Mesenchymal stem cell (in vitro differentiated cells and primary cell): ENCODE data around the gene IKZF1.

ENCODE experiments used
- DNase-seq: peaks from one replicate; pipeline ENCODE4 v3.0.0-alpha.2; 2013
- H2AFZ ChIP-seq: one replicate; pipeline ENCODE4 v1.6.1; 2013; ENCODE audit warnings: low read depth, mild to moderate bottlenecking, control low read depth, inconsistent platforms, low read length, moderate library complexity
- H2AK5ac ChIP-seq: 2 replicates; pipeline ENCODE4 v1.6.1; 2013; ENCODE audit warnings: low read length, moderate library complexity, mild to moderate bottlenecking, inconsistent platforms; ENCODE audit not compliant: severe bottlenecking
- H2BK120ac ChIP-seq: one replicate; pipeline ENCODE4 v1.6.1; 2013; ENCODE audit warnings: low read depth, mild to moderate bottlenecking, inconsistent platforms, low read length, moderate library complexity
- H2BK12ac ChIP-seq, 2 experiments: one replicate each; pipeline ENCODE4 v1.6.1; 2013; ENCODE audit warnings: inconsistent platforms in 2 of 2, low read length in 2 of 2, mild to moderate bottlenecking in 2 of 2, moderate library complexity in 2 of 2, control low read depth in 1 of 2
- H2BK15ac ChIP-seq: one replicate; pipeline ENCODE4 v1.6.1; 2013; ENCODE audit warnings: mild to moderate bottlenecking, low read depth, inconsistent platforms; ENCODE audit not compliant: poor library complexity, severe bottlenecking
- H2BK5ac ChIP-seq: 2 replicates; pipeline ENCODE4 v1.6.1; 2013; ENCODE audit warnings: low read depth, mild to moderate bottlenecking, low read length, control low read depth, inconsistent platforms; ENCODE audit not compliant: poor library complexity, severe bottlenecking
- H3K14ac ChIP-seq, 2 experiments: one replicate each; pipeline ENCODE4 v1.6.1; 2013; ENCODE audit warnings: inconsistent platforms in 2 of 2, low read length in 2 of 2, control low read depth in 1 of 2, mild to moderate bottlenecking in 1 of 2, moderate library complexity in 1 of 2
- H3K18ac ChIP-seq, 2 experiments: one replicate each; pipeline ENCODE4 v1.6.1; 2013; ENCODE audit warnings: inconsistent platforms in 2 of 2, low read length in 2 of 2, control low read depth in 1 of 2, low read depth in 1 of 2, mild to moderate bottlenecking in 1 of 2
- H3K23ac ChIP-seq, 2 experiments: one replicate each; pipeline ENCODE4 v1.6.1; 2013; ENCODE audit warnings: inconsistent platforms in 2 of 2, low read length in 2 of 2, mild to moderate bottlenecking in 2 of 2, moderate library complexity in 2 of 2, control low read depth in 1 of 2
- H3K27ac ChIP-seq: 2 replicates; pipeline ENCODE4 v1.5.1; 2013; ENCODE audit warnings: mild to moderate bottlenecking, moderate library complexity, low read length, control low read depth, inconsistent platforms; ENCODE audit not compliant: poor library complexity, severe bottlenecking
- H3K27me3 ChIP-seq, 2 experiments: 2 replicates each; pipeline versions ENCODE4 v1.6.1 to v1.7.0; 2013; ENCODE audit warnings: low read length in 2 of 2, mild to moderate bottlenecking in 2 of 2, moderate library complexity in 2 of 2, control low read depth in 1 of 2, inconsistent platforms in 1 of 2; ENCODE audit not compliant: control insufficient read depth in 1 of 2, insufficient read depth in 1 of 2
- H3K36me3 ChIP-seq, 2 experiments: 2 replicates each; pipeline versions ENCODE4 v1.6.1 to v1.7.0; 2013; ENCODE audit warnings: low read length in 2 of 2, control low read depth in 1 of 2, inconsistent platforms in 1 of 2, low read depth in 1 of 2, mild to moderate bottlenecking in 1 of 2; ENCODE audit not compliant: insufficient read depth in 2 of 2, control insufficient read depth in 1 of 2
- H3K4ac ChIP-seq, 2 experiments: one replicate each; pipeline ENCODE4 v1.6.1; 2013; ENCODE audit warnings: inconsistent platforms in 2 of 2, low read length in 2 of 2, mild to moderate bottlenecking in 2 of 2, moderate library complexity in 2 of 2, control low read depth in 1 of 2, low read depth in 1 of 2
- H3K4me1 ChIP-seq: 2 replicates; pipeline ENCODE4 v1.6.1; 2013; ENCODE audit warnings: low read depth, low read length, control low read depth; ENCODE audit not compliant: control insufficient read depth, insufficient read depth
- H3K4me2 ChIP-seq: 2 replicates; pipeline ENCODE4 v1.6.1; 2013; ENCODE audit warnings: low read length, mild to moderate bottlenecking, inconsistent platforms; ENCODE audit not compliant: poor library complexity, severe bottlenecking
- H3K4me3 ChIP-seq, 2 experiments: 2 replicates each; pipeline versions ENCODE4 v1.5.1 to v1.7.0; 2013; ENCODE audit warnings: low read length in 2 of 2, mild to moderate bottlenecking in 2 of 2, control low read depth in 1 of 2, low read depth in 1 of 2; ENCODE audit not compliant: insufficient read depth in 1 of 2
- H3K79me1 ChIP-seq: replicated peaks from 2 replicates; pipeline ENCODE4 v1.6.1; 2013; ENCODE audit warnings: mild to moderate bottlenecking, control low read depth, low read length, inconsistent platforms; ENCODE audit not compliant: poor library complexity, severe bottlenecking
- H3K9ac ChIP-seq: 2 replicates; pipeline ENCODE4 v1.7.0; 2013; ENCODE audit warnings: mild to moderate bottlenecking, low read length, moderate library complexity
- H3K9me3 ChIP-seq: 2 replicates; pipeline ENCODE4 v1.7.0; 2013; ENCODE audit warnings: mild to moderate bottlenecking, low read length; ENCODE audit not compliant: control insufficient read depth
- H4K8ac ChIP-seq: one replicate; pipeline ENCODE4 v1.6.1; 2013; ENCODE audit warnings: inconsistent platforms, mild to moderate bottlenecking, low read length, moderate library complexity
- H4K91ac ChIP-seq: one replicate; pipeline ENCODE4 v1.6.1; 2013; ENCODE audit warnings: mild to moderate bottlenecking, low read length, inconsistent platforms
- WGBS: methylation state at CpG from one replicate; pipeline ENCODE4 v1.1.7; 2013; ENCODE audit warnings: mixed read lengths; 5-methylcytosine and 5-hydroxymethylcytosine counted together

The IKZF1 gene

DNA sequence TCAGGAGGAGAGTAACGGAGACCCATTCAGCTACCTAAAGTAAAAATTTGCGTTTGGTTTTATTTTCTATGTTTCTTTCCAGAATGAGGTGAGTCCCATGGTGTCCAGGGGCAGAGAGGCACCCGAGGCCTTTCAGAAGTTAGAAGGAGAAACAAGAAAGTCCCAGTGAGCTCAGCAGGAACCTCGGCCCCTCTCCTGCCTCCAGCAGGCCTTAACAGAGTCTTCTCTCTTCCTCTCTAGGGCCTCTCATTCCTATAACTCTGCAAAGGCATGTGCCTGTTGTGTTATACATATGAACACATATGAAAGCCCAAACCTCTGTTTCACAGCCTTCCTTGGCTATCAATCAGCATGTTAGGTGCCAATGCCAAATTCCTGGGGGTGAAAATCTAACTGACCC, 20.8 kb upstream of the IKZF1 start:
- Histone ChIP-seq H3K27ac (no peak overlapping the region), H3K9me3 (no peaks in the 10 kb centered on the region), H3K18ac (no peak overlapping the region), H2AK5ac (no peak overlapping the region), H3K23ac (no peak overlapping the region), H3K9ac (no peak overlapping the region), H2BK12ac (no peak overlapping the region), H2BK15ac (no peak overlapping the region), H4K91ac (no peak overlapping the region), H2BK5ac (no peak overlapping the region), H2BK120ac (no peak overlapping the region), H3K4ac (no peak overlapping the region), H3K14ac (no peak overlapping the region), H3K4me3 (no peak overlapping the region), H4K8ac (no peak overlapping the region), H3K79me1 (no peaks in the 10 kb centered on the region), H2AFZ (no peak overlapping the region), H3K27me3 (no peaks in the 10 kb centered on the region), H3K36me3 (no peaks in the 10 kb centered on the region), H3K4me2 (no peak overlapping the region), H3K4me1 (no peaks in the 10 kb centered on the region)
- WGBS: 82% methylated on average over 4 of the region's 4 CpGs
- no peak for DNase-seq

DNA sequence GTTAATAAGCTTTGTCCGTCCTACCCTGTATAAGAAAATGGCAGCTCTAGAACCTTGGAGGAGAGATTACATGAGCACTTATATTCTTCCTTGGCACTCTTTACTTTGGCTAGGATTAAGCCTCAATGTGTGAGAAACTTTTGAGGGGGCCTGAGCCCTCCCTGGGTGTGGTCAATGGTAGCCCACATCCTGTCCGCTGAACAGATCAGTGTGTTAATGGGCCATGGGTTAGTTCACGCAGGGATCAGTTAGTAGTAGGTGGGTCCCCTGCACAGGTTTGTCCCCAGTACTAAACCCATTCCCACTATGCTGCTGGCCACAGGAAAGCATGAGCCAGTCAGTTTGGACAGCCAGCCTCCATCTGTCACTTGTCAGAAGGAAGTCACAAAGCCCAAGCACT, 20.2 kb upstream of the IKZF1 start:
- no peak overlapping the region for H3K14ac ChIP-seq
- no peak for DNase-seq
- no peak overlapping the region for H2AFZ ChIP-seq
- H3K4me3 ChIP-seq: no peak overlapping the region
- no peaks in the 10 kb centered on the region for H3K79me1 ChIP-seq
- no peak overlapping the region for H2BK12ac ChIP-seq
- no peak overlapping the region for H4K91ac ChIP-seq
- H2BK15ac ChIP-seq: no peak overlapping the region
- H4K8ac ChIP-seq: no peak overlapping the region
- no peak overlapping the region for H3K4me2 ChIP-seq
- H3K9ac ChIP-seq: no peak overlapping the region
- no peak overlapping the region for H3K23ac ChIP-seq
- H3K18ac ChIP-seq: no peak overlapping the region
- H2BK5ac ChIP-seq: no peak overlapping the region
- no peaks in the 10 kb centered on the region for H3K9me3 ChIP-seq
- no peak overlapping the region for H3K4ac ChIP-seq
- 92% methylated on average over 3 of the region's 3 CpGs for WGBS
- no peaks in the 10 kb centered on the region for H3K4me1 ChIP-seq
- no peak overlapping the region for H3K27ac ChIP-seq
- H2AK5ac ChIP-seq: no peak overlapping the region
- H3K27me3 ChIP-seq: no peaks in the 10 kb centered on the region
- H3K36me3 ChIP-seq: no peaks in the 10 kb centered on the region
- no peak overlapping the region for H2BK120ac ChIP-seq

DNA sequence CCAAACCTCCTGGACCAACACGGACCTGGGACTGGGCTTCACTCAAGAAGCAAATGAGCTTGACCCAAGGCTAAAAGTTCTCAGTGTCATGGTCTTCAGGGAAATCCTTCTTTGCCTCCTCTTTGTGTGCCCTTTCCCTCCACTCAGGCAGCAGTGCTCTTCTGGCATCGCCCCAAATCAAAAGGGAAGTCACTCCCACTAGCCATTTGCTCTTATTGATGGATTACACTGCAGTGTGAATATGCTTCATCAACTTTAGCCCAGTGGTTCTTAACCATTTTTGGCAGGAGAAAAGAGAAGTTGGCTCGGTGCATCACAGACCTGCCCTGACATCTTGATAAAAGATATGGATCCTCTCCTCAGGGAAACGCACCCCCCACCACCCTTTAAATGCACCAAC, 19.2 kb upstream of the IKZF1 start:
- no peak overlapping the region for H4K91ac ChIP-seq
- H2AFZ ChIP-seq: no peak overlapping the region
- H3K4me1 ChIP-seq: no peaks in the 10 kb centered on the region
- H3K27me3 ChIP-seq: no peaks in the 10 kb centered on the region
- WGBS: 64% methylated on average over 3 of the region's 4 CpGs
- no peak overlapping the region for H3K18ac ChIP-seq
- H3K27ac ChIP-seq: no peak overlapping the region
- DNase-seq: no peak
- no peak overlapping the region for H3K4me2 ChIP-seq
- H3K9me3 ChIP-seq: no peaks in the 10 kb centered on the region
- H3K79me1 ChIP-seq: no peaks in the 10 kb centered on the region
- no peak overlapping the region for H3K9ac ChIP-seq
- H4K8ac ChIP-seq: no peak overlapping the region
- no peak overlapping the region for H3K4ac ChIP-seq
- no peak overlapping the region for H2BK15ac ChIP-seq
- H2BK12ac ChIP-seq: no peak overlapping the region
- no peak overlapping the region for H3K23ac ChIP-seq
- H2BK120ac ChIP-seq: no peak overlapping the region
- no peak overlapping the region for H3K4me3 ChIP-seq
- H3K14ac ChIP-seq: no peak overlapping the region
- H2BK5ac ChIP-seq: no peak overlapping the region
- no peaks in the 10 kb centered on the region for H3K36me3 ChIP-seq
- no peak overlapping the region for H2AK5ac ChIP-seq

DNA sequence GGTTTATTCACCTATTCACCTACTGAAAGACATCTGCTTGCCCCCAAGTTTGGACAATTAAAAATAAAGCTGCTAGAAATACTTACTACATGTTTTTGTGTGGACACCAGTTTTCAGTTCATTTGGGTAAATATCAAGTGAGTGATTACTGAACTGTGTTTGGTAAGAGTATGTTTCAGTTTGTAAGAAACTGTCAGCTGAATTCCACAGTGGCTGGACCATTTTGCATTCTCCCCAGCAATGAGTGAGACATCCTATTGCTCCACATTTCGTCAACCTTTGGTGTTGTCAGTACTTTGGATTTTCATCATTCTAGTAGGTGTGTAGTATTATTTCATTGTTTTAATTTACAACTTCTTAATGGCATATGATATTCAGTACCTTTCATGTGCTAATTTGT, 17.4 kb upstream of the IKZF1 start:
- H4K91ac ChIP-seq: no peak overlapping the region
- no peak overlapping the region for H3K4me3 ChIP-seq
- WGBS: no CpG with 5 or more reads among the region's 1 CpG
- no peak for DNase-seq
- H3K79me1 ChIP-seq: no peaks in the 10 kb centered on the region
- no peak overlapping the region for H2BK12ac ChIP-seq
- no peak overlapping the region for H3K9ac ChIP-seq
- H3K18ac ChIP-seq: no peak overlapping the region
- no peak overlapping the region for H2AFZ ChIP-seq
- no peak overlapping the region for H3K23ac ChIP-seq
- H3K4me1 ChIP-seq: no peaks in the 10 kb centered on the region
- H3K36me3 ChIP-seq: no peaks in the 10 kb centered on the region
- no peaks in the 10 kb centered on the region for H3K9me3 ChIP-seq
- no peak overlapping the region for H2BK15ac ChIP-seq
- no peak overlapping the region for H3K14ac ChIP-seq
- no peak overlapping the region for H3K27ac ChIP-seq
- H3K4me2 ChIP-seq: no peak overlapping the region
- no peak overlapping the region for H3K4ac ChIP-seq
- H3K27me3 ChIP-seq: no peaks in the 10 kb centered on the region
- H2BK5ac ChIP-seq: no peak overlapping the region
- H4K8ac ChIP-seq: no peak overlapping the region
- H2AK5ac ChIP-seq: no peak overlapping the region
- H2BK120ac ChIP-seq: no peak overlapping the region
